ENCODE measurements around the gene TMEM150B. TPM values are rescaled to one million over a fixed set of nuclear protein-coding genes. Genes with fewer than 3 reads are reported as not detected.
A peak's percentile ranks its signal among the peaks of the same experiment; 100 is the strongest.

The TMEM150B gene
- total and polyA plus RNA-seq, 2 of the 4 experiments (the other 2 are of a cell fraction): not detected

GRCh38 chr19:55319785-55320184 lies 5.4 kb downstream of the TMEM150B start:
- H2BK120ac ChIP-seq (ENCODE audit: low read depth, low read length): no peak overlapping the region
- CTCF ChIA-PET: no interaction called here
- DNase-seq (peak; percentile 28), ATAC-seq (ENCODE audit: low read depth) (peak; percentile 99)
- H3K4ac ChIP-seq (ENCODE audit: low read depth, low read length): peak overlapping the region; percentile 53; the same call in 1 of the 2 replicates
- H4K8ac ChIP-seq (ENCODE audit: low read depth in 2 of 2, low read length in 2 of 2): peak overlapping the region in 1 of 2 experiments; percentile 72; a peak in 1 of 4 replicates
- no peak overlapping the region for H3K56ac ChIP-seq (ENCODE audit: extremely low read depth, insufficient read depth, low read length)
- H2AK5ac ChIP-seq (ENCODE audit: low read depth, low read length): no peak overlapping the region
- peak overlapping the region; percentile 24; the same call in 1 of the 2 replicates for H4K5ac ChIP-seq (ENCODE audit: low read depth, low read length)
- H3K4me1 ChIP-seq (ENCODE audit: control insufficient read depth, insufficient read depth, low read length): no peaks in the 10 kb centered on the region; the same call in 1 of the 2 replicates
- H3K4me2 ChIP-seq (ENCODE audit: low read depth, low read length): peak overlapping the region; percentile 80
- 0 out of 2 replicates have a peak, but pooled peaks cover 1% of the 10 kb centered on the region for H3K9me3 ChIP-seq (ENCODE audit: control insufficient read depth, insufficient read depth, low read length)
- POLR2A ChIA-PET (ENCODE audit: unreplicated experiment): no interaction called here
- H2BK15ac ChIP-seq (ENCODE audit: low read depth, low read length): no peak overlapping the region
- dilution Hi-C loops (cut with HindIII; ENCODE audit: low sequenced_read_pairs, unreplicated experiment) (no loop called here), intact Hi-C loops (cut with micrococcal nuclease) (no loop called here), in situ Hi-C loops (cut with MboI; ENCODE audit: low sequenced_read_pairs) (no loop called here)
- H2AK9ac ChIP-seq (replicated peaks; ENCODE audit: low read depth, low read length, poor library complexity): peak overlapping the region; percentile 48
- H4K20me1 ChIP-seq (ENCODE audit: insufficient read depth, low read length): no peaks in the 10 kb centered on the region
- no peak for TF ChIP-seq SMC3 (IDR thresholded peaks at IDR 0.05; ENCODE audit: low read depth, low read length)
- no peak for TF ChIP-seq RFX5 (IDR thresholded peaks at IDR 0.05; ENCODE audit: low read depth, low read length)
- no peak for TF ChIP-seq CHD1 (IDR thresholded peaks at IDR 0.05; ENCODE audit: low read depth, low read length)
- no peak for TF ChIP-seq MAZ (IDR thresholded peaks at IDR 0.05; ENCODE audit: borderline replicate concordance, low read depth, low read length)
- TF ChIP-seq, protein P1, sequence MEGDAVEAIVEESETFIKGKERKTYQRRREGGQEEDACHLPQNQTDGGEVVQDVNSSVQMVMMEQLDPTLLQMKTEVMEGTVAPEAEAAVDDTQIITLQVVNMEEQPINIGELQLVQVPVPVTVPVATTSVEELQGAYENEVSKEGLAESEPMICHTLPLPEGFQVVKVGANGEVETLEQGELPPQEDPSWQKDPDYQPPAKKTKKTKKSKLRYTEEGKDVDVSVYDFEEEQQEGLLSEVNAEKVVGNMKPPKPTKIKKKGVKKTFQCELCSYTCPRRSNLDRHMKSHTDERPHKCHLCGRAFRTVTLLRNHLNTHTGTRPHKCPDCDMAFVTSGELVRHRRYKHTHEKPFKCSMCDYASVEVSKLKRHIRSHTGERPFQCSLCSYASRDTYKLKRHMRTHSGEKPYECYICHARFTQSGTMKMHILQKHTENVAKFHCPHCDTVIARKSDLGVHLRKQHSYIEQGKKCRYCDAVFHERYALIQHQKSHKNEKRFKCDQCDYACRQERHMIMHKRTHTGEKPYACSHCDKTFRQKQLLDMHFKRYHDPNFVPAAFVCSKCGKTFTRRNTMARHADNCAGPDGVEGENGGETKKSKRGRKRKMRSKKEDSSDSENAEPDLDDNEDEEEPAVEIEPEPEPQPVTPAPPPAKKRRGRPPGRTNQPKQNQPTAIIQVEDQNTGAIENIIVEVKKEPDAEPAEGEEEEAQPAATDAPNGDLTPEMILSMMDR (conservative IDR thresholded peaks at IDR 0.05; ENCODE audit: low read depth, low read length): no peak
- no peak for TF ChIP-seq USF2 (IDR thresholded peaks at IDR 0.05; ENCODE audit: low read depth, low read length)
- no peak for TF ChIP-seq MAFK (IDR thresholded peaks at IDR 0.05; ENCODE audit: low read depth, low read length)
- no peak for TF ChIP-seq POLR2A (IDR thresholded peaks at IDR 0.05; ENCODE audit: low read depth, low read length)
- TF ChIP-seq NFE2L2 (IDR thresholded peaks at IDR 0.05; ENCODE audit: low read depth, low read length): no peak
- no peak for TF ChIP-seq RCOR1 (IDR thresholded peaks at IDR 0.05; ENCODE audit: insufficient replicate concordance, low read length)
- TF ChIP-seq RAD21 (IDR thresholded peaks at IDR 0.05; ENCODE audit: low read length): no peak
- TF ChIP-seq BHLHE40 (IDR thresholded peaks at IDR 0.05; ENCODE audit: low read depth, low read length): no peak
- TF ChIP-seq MXI1 (IDR thresholded peaks at IDR 0.05; ENCODE audit: borderline replicate concordance, low read depth, low read length): no peak
- no peak for TF ChIP-seq ELK1 (IDR thresholded peaks at IDR 0.05; ENCODE audit: borderline replicate concordance, low read depth, low read length)
- no peak for TF ChIP-seq CEBPB (IDR thresholded peaks at IDR 0.05; ENCODE audit: low read depth, low read length)
- H3K27ac ChIP-seq (ENCODE audit: insufficient read depth, low read length): no peak overlapping the region
- WGBS, 2 experiments (ENCODE audit: extremely low coverage in 2 of 2, insufficient read length in 1 of 2): 4% methylated on average over 9 of the region's 21 CpGs; no CpG with 5 or more reads in 1 of the 2 experiments
- peak overlapping the region; percentile 91 for H2AFZ ChIP-seq (replicated peaks; ENCODE audit: low read length, poor library complexity)
- no peak overlapping the region; the same call in 1 of the 2 replicates for H3K9ac ChIP-seq (ENCODE audit: low read depth, low read length)
- H3K79me1 ChIP-seq (ENCODE audit: low read depth in 1 of 2, low read length in 2 of 2): no peaks in the 10 kb centered on the region
- H3K4me3 ChIP-seq (ENCODE audit: insufficient read depth, low read depth, low read length): 0 out of 2 replicates have a peak overlapping the region, but pooled peaks have one; percentile 14
- no peak overlapping the region for H2BK5ac ChIP-seq (ENCODE audit: low read depth, low read length, poor library complexity, severe bottlenecking)
- no peaks in the 10 kb centered on the region for H3K36me3 ChIP-seq (ENCODE audit: control insufficient read depth, insufficient read depth, low read length)
- H3K14ac ChIP-seq (replicated peaks; ENCODE audit: low read depth, low read length): no peak overlapping the region
- no TSS peak for BruUV-seq (replicated peaks)
- H4K91ac ChIP-seq (ENCODE audit: insufficient read depth, low read depth, low read length): no peak overlapping the region
- H3K18ac ChIP-seq (ENCODE audit: low read depth, low read length): no peak overlapping the region
- no peaks in the 10 kb centered on the region for H3K9me1 ChIP-seq (ENCODE audit: insufficient read depth, low read length)
- peaks cover 18% of the 10 kb centered on the region for H3K27me3 ChIP-seq (ENCODE audit: control insufficient read depth, insufficient read depth, low read length)
- H2BK20ac ChIP-seq (ENCODE audit: low read depth, low read length): no peak overlapping the region
- H3K23ac ChIP-seq (ENCODE audit: low read depth, low read length): 0 out of 2 replicates have a peak overlapping the region, but pooled peaks have one; percentile 14

All from IMR-90 (cell line).